K562 treated with DMSO at 1 percent for 24 hours (cell line): Measurements from ENCODE around the gene DDX21. TPM values are rescaled to one million over a fixed set of nuclear protein-coding genes. Genes with fewer than 3 reads are reported as not detected.

ENCODE experiments used
- total RNA-seq: library from RNA; unstranded; fragments of 300-600 nt; gene quantifications from 2 replicates; pipeline ENCODE4 v1.2.3, GENCODE V29; 2022; ENCODE audit warnings: low read depth; ENCODE audit not compliant: insufficient read depth

The DDX21 gene
- total RNA-seq, result 47.5 and 51.7 TPM in 2 replicates

GRCh38 chr10:68955832-68956532, at the start of gene DDX21:
Gene DDX21 (plus strand): TSS chr10:68956170. CDS start chr10:68956226, 56 bp downstream.

DNA sequence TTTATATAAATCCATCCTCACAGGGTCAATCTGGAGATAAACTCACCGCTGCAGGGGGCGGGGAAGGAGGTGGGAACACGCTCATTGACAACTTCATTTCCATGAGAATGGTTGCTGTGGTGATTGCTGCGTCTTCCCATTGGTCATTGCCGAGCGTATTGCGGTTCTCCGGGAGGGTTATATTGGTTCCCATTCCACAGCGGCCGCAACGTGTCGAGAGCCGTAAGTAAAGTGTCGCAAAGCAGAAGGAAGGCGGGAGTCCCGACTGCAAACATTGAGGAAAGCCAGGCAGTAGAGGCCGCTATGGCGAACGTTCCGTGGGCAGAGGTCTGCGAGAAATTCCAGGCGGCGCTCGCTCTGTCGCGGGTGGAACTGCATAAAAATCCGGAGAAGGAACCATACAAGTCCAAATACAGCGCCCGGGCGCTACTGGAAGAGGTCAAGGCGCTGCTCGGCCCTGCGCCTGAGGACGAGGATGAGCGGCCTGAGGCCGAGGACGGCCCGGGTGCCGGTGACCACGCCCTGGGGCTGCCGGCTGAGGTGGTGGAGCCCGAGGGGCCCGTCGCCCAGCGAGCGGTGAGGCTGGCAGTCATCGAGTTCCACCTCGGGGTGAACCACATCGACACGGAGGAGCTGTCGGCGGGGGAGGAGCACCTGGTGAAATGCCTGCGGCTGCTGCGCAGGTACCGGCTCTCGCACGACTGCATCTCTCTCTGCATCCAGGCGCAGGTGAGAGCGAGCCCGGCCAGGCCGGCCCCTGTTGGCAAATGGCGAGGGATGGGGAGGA, 32.8 kb downstream of the DDX21 start, which contains the start of gene KIFBP:
TSS of gene KIFBP (plus strand) at position 274 of the 787 bp plus-strand sequence. CDS start at position 304, 30 bp downstream.

Other genes with a start within 250 kb of the DDX21 start
- 33.4 and 34.0 TPM in 2 replicates for gene CCAR1, start 234.9 kb upstream of the DDX21 start, total RNA-seq
- 4.3 and 7.2 TPM in 2 replicates for gene STOX1, start 128.6 kb upstream of the DDX21 start, total RNA-seq
- 33.7 and 36.0 TPM in 2 replicates for gene DDX50, start 54.9 kb upstream of the DDX21 start, total RNA-seq
- gene KIFBP, start 32.6 kb downstream of the DDX21 start, total RNA-seq, result 25.7 and 30.8 TPM in 2 replicates
- gene SRGN, start 131.9 kb downstream of the DDX21 start, total RNA-seq, result 130 and 143 TPM in 2 replicates
- gene VPS26A, start 168.0 kb downstream of the DDX21 start, total RNA-seq, result 36.8 and 45.0 TPM in 2 replicates
- gene SUPV3L1, start 224.1 kb downstream of the DDX21 start, total RNA-seq, result 28.2 and 35.1 TPM in 2 replicates